HG03139 (cell line): ENCODE data around the gene PFN2.

Experiments
- ATAC-seq: cut with Tn5 transposase; IDR thresholded peaks from one replicate; pipeline ENCODE4 v1.9.1; 2021; ENCODE audit not compliant: unreplicated experiment

PFN2 gene

GRCh38 chr3:149933008-149933407, 37.7 kb downstream of the PFN2 start:
- no peak for ATAC-seq

- no peak for ATAC-seq
Observed at GRCh38 chr3:149920119-149920518, 50.6 kb downstream of the PFN2 start.

- ATAC-seq: no peak
Observed at GRCh38 chr3:149919509-149919908, 51.2 kb downstream of the PFN2 start.

GRCh38 chr3:149917124-149917667, 53.5 kb downstream of the PFN2 start:
- no peak for ATAC-seq
